Kidney epithelial cell (primary cell): ENCODE results near the gene ISCA2. TPM values are rescaled to one million over a fixed set of nuclear protein-coding genes. Genes with fewer than 3 reads are reported as not detected.

ENCODE experiments used
- DNase-seq: peaks from one replicate; pipeline ENCODE4 v3.0.0-alpha.2; 2010; ENCODE audit warnings: low read depth
- H3K27me3 ChIP-seq: 2 replicates; pipeline ENCODE4 v1.6.0; 2011; ENCODE audit warnings: low read length; ENCODE audit not compliant: control insufficient read depth, insufficient read depth
- H3K36me3 ChIP-seq: 2 replicates; pipeline ENCODE4 v1.5.1; 2011; ENCODE audit warnings: low read length; ENCODE audit not compliant: control insufficient read depth, insufficient read depth
- H3K4me3 ChIP-seq: 2 replicates; pipeline ENCODE4 v1.5.1; 2011; ENCODE audit warnings: low read depth, mild to moderate bottlenecking, control low read depth, low read length
- total RNA-seq: library from RNA; depleted of rRNA; stranded (reverse); fragments of >200 nt; gene quantifications from 2 replicates; pipeline ENCODE4 v1.2.3, GENCODE V29; 2015
- TF ChIP-seq, protein P1 (sequence below): IDR thresholded peaks from 2 replicates; pipeline ENCODE4 v1.5.1; 2011; ENCODE audit warnings: mild to moderate bottlenecking, moderate library complexity, low read length, control low read depth, inconsistent platforms; ENCODE audit not compliant: insufficient read depth, poor library complexity, severe bottlenecking

The ISCA2 gene
- total RNA-seq, 1 donor from 2014 or later = 12.1 TPM

DNA sequence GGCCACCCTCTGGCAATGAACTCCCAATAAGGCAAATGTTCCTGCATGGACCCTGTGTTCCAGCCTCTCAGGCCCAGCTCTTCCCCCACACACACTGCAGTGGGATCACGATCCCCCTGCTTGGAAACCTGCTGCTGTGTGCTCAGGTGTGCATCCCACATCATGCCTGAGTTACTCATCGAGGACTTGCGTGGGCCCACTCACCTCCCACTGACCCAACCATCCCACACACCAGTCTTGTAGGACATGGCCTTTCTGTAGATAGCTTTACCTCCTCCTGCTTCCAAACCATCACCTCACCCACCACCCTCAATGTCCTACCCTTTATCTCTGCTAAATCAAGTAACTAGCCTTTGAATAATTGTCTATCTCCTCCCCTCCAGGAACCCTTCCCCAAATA, 25.1 kb upstream of the ISCA2 start:
- no peak for DNase-seq
- no peaks in the 10 kb centered on the region for H3K36me3 ChIP-seq
- H3K27me3 ChIP-seq = peaks cover 2% of the 10 kb centered on the region
- TF ChIP-seq, protein P1, sequence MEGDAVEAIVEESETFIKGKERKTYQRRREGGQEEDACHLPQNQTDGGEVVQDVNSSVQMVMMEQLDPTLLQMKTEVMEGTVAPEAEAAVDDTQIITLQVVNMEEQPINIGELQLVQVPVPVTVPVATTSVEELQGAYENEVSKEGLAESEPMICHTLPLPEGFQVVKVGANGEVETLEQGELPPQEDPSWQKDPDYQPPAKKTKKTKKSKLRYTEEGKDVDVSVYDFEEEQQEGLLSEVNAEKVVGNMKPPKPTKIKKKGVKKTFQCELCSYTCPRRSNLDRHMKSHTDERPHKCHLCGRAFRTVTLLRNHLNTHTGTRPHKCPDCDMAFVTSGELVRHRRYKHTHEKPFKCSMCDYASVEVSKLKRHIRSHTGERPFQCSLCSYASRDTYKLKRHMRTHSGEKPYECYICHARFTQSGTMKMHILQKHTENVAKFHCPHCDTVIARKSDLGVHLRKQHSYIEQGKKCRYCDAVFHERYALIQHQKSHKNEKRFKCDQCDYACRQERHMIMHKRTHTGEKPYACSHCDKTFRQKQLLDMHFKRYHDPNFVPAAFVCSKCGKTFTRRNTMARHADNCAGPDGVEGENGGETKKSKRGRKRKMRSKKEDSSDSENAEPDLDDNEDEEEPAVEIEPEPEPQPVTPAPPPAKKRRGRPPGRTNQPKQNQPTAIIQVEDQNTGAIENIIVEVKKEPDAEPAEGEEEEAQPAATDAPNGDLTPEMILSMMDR = no peak
- no peak overlapping the region for H3K4me3 ChIP-seq

DNA sequence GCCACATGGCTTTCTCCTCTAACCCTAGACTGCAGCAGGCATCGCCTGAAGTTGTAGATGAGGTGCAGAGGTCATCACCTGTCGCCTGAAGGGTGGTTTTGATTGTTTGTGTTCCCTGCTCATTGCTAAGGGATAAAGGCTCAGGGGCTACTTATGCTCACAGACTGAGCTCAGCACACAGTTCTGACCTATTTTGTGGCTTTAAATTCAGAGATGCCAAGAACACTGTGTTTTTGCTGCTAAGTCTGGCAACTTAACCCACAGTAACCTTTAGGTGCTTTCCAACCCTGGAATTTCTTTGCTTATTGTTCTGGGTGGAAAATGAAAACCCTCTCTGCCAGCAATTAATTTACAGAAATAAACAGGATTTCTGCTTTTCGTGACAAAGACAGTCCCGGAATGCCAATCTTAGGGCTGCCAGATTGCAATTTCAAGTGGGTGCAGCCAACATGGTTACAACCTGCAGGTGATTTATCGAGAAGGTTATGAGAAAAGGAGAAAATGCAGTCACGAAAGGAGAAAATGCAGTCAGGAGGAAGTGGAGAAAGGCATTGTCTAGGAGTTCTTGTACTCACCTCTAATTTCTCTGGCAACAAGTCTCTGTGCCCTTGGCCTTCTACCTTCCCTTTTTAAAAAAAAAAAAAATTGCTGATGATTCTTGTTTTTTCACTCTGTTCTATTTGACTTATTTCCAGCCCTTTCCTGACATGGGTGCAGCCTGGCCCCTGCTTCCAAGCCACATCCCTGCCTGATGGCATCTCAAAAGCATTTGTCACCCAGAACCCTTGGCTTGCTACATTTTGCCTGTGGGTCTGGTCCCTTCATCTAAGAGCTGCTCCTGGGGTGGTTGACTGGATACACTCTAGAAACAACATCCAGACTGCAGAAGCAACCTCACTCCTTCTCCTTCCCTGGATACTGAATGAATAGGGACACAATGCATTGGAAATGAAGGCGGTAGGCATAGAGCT, 23.7 kb upstream of the ISCA2 start:
- TF ChIP-seq, protein P1 = no peak

DNA sequence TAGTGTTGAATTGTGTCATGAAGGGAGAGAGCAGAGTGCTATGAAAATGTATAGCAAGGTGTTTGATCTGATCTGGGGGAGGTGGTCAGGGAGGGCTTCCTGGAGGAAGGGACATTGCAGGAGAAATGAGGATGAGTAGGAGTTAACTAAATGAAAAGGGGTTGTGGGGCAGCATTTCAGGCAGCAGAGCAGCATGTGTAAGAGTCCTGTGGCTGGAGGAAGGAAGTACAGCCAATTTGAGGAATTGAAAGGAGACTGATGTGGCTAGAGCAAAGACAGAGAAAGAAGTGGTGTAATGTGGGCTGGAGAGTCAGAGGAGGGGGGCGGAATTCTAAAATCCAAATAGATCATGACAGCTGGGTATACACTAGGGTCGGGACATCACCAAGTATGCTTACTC, 21.0 kb upstream of the ISCA2 start:
- no peak for DNase-seq
- TF ChIP-seq, protein P1 = no peak

More for the DNA sequence above, 23.7 kb upstream of the ISCA2 start:
- H3K4me3 ChIP-seq = no peak overlapping the region
- no peaks in the 10 kb centered on the region for H3K27me3 ChIP-seq
- H3K36me3 ChIP-seq = peaks cover 4% of the 10 kb centered on the region
- no peak for DNase-seq

DNA sequence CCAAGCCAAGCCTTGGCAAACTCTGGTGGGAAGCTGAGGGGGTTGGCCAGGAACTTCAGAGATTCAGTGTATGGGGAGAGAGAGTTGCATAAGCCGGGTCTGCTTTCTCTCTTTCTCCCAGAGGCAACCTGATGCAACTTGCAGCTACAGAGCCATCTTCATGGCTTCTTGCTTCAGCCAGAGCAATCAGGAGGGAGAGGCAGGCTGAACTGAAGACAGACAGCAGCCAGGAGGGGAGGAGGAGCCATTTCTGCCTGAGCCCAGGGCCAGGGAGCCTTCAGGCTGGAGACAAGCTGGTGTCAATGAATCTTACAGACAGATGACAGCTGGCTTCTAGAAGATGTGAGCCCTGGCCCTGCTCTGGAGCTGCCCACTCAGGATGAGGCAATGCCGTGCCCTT, 19.2 kb upstream of the ISCA2 start:
- Histone ChIP-seq H3K4me3 (no peak overlapping the region), H3K36me3 (peaks cover 4% of the 10 kb centered on the region), H3K27me3 (no peaks in the 10 kb centered on the region)
- DNase-seq = no peak
- TF ChIP-seq, protein P1 = no peak

More for the DNA sequence above, 21.0 kb upstream of the ISCA2 start:
- peaks cover 4% of the 10 kb centered on the region for H3K36me3 ChIP-seq
- no peak overlapping the region for H3K4me3 ChIP-seq
- no peaks in the 10 kb centered on the region for H3K27me3 ChIP-seq

DNA sequence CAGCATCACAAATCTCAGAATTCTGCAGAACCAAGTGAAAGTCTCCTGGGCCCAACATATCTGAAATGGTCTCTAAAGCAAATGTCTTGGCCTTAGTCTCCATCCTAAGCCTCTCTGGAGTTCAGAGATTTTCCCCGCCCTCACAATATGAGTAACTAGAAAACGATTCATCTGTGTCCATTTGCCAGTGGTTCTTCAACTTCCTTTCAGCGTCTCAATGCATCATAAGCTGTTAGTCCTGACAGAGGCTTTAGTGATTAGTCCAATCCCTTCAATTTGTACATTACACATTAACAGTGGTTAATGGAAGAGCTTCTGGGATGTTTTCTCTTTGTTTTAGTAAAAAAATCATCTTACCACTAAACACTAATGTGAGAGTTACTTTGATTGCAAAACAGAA, 17.9 kb upstream of the ISCA2 start:
- TF ChIP-seq, protein P1 = no peak
- DNase-seq = peak; percentile 31
- Histone ChIP-seq H3K36me3 (peaks cover 5% of the 10 kb centered on the region), H3K27me3 (no peaks in the 10 kb centered on the region), H3K4me3 (no peak overlapping the region)
